RKO (cell line): ENCODE results near the gene YPEL2.

Experiments
- DNase-seq: peaks from one replicate; pipeline ENCODE4 v3.0.0-alpha.2; 2016; ENCODE audit warnings: low spot score

Gene YPEL2

GRCh38 chr17:59330053-59330942, 1.2 kb upstream of the YPEL2 start:
- no peak for DNase-seq

GRCh38 chr17:59331929-59332748, 684 bp downstream of the YPEL2 start:
- no peak for DNase-seq

DNA sequence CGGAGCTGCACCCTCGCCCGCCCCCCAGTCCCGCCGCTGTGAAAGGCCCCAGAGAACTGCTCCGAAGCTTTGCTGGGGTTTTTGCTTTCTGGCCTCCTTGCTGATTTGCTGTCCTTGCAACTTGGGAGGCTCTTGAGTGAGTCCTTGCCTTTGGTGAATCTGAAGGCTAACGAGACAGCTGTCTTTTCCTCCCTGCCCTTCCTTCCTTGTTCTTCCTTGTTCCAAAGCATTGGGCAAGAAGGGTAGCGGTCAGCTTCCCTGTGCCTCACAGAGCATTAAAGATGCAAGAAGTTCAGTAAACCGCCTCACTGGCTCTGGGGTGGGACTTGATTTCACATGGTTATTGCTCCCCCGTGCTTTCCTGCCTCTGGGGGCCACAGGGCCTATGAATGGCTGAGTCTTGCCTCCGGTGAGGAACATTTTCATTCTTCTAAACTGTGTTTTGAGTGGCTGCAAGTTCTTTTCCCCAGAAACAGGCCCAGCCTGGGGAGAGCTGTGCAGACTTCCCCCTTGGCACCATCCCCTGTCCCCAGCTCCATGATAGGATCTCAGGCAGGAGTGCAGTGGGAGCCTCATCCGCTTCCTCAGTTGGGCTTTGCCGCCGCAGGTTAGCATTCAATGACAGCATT, 1.4 kb downstream of the YPEL2 start:
- DNase-seq = peak; percentile 29

DNA sequence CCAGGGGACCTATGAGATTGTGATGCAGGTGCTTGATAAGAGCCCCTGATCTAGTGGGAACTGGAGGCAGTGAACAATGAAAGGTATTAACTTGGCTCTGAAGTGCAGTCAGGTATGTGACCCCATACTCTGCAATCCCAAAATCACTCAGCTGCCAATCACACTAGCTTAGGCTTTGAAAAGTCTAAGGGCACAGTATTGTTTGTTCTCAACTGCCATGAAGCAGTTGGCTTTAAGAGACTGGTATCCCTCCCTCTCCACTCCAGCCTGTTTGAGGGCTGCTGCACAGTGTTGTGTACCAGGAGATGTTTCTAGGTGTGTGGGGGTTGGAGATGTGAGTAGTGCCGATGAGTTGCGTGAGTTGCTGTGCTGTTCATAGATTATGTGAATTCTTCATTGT, 2.4 kb downstream of the YPEL2 start:
- no peak for DNase-seq

- DNase-seq = no peak
Measured at GRCh38 chr17:59335685-59336084, 4.2 kb downstream of the YPEL2 start.

- no peak for DNase-seq
Measured at GRCh38 chr17:59337741-59338299, 6.4 kb downstream of the YPEL2 start.

GRCh38 chr17:59338498-59338897, 7.0 kb downstream of the YPEL2 start:
- no peak for DNase-seq

DNA sequence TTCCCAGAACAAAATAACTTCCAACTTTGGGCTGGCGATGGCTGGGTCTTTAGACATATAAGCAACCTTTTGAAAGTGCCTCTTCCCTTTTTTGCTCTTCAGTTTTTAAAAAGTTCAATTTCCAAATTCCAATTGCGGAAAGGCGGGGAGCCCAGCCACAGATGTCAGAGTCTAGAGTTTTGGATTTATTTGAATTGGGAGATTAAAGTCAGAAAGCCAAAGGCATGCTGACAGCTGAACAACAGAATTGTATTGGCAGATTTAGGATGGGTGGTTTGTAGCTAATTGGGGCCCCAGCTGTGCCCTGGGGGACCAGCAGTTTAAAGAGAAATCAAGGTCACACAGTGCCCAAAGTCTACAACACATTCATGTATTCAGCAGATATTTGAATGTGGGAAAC, 10.5 kb downstream of the YPEL2 start:
- DNase-seq = no peak

- no peak for DNase-seq
Measured at GRCh38 chr17:59342681-59343131, 11.3 kb downstream of the YPEL2 start.

DNA sequence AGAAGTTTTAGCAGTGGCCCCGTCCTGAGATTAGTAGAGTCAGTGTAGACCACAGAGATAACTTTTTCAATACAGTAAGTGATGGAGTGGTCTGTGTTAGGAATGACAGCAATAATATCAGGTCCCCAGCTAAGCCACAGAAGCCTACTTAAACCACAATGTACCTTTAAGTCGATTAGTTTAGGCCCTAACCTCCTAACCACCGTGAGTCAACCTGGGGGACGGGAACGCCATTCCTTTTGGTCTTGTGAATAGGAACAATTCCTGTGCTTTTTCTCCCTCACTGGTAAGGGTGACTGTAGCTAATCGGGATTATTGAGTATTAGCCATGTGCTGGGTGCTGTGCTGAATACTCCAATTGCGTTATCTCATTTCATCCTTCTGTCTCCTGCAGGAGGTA, 14.0 kb downstream of the YPEL2 start:
- DNase-seq = no peak

DNA sequence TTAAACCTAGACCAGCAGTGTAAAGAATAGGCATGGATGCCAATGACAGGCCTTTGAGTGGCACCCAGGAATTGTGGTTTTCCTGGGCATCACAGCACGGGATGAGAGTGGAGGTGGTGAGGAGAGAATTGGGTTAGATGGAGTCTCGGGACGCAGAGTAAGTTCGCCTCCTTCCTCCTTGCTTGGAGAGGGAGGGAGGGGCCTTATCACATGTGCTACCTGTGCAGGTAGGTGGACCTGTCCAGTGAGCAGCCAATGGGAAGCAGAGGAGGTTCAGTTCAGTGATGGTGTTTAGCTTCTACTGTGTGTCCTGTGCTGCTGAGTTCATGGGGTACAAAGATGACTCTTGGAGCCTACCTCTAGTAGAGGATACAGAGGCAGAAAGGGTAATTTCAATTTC, 14.9 kb downstream of the YPEL2 start:
- no peak for DNase-seq

GRCh38 chr17:59346876-59347407, 15.5 kb downstream of the YPEL2 start:
- DNase-seq = no peak

GRCh38 chr17:59347975-59348391, 16.5 kb downstream of the YPEL2 start:
- no peak for DNase-seq

GRCh38 chr17:59349178-59349577, 17.7 kb downstream of the YPEL2 start:
- DNase-seq = no peak

DNA sequence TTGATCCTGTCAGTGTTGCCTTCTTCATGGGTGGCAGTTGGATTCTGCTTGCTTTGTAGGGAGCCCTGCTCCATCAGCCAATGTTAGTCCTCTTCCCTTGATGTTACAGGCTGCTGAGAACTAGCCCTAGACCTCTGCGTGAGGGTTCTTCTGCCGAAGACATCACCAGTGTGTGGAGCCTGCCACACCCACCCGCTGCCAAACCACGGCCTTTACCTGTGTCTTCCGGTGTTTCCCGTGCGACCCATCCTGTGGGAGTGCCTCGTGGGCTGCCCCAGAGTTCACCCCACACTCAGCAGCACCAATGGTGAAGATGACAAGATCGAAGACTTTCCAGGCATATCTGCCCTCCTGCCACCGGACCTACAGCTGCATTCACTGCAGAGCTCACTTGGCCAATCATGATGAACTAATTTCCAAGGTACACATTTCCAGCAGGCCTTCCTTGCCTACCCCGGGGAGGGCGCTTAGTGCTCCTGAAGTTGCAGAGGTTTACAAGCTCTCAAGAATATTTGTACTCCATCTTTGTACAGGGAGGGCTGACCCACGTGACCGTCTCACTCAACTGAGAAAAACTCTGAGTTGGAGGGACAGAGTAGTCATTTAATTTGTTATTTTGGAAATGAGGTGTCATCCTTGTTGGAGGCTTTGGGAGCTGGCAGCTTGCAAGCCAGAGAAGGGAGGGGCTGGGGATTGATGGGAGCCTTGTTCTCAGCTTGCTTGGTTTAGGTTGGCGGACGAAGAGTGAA, 21.8 kb downstream of the YPEL2 start:
- no peak for DNase-seq

DNA sequence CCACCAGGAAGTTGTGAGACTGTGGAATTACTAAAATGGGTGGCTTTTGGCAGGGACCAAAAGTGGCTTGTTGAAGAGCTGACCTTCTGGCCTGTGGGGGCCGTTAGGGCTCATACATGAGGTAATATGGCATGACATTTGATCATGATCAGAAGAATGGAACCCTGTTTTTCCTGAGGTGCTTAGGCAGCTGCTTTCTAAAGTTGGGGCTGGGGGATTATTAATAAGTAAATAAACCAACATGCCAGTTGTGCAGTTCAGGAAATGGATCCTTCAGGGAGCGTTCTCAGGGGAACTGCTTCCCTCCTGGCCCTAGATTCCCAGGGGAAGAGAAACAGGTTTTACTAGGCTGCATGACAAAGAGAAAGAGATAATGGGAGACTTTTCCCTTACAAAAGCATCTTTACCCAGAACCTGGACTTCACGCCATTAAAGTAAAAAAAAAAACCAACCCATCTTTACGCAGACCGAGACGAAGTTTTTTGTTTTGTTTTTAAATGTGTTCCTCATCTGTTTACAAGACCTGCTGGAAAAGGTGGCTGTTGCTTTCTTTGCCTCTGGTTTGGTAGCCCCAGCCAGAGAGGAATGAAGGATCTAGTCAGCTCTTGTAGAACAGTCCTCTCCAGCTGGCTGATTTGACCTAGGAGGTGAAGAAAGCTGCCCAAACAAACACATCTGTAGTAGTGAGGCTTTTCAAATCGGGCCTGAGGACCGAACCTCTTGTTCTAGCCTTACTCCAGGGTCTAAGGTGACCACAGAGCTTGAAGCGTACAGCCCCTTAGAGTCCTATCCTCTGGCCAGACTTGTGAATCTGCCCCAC, 22.7 kb downstream of the YPEL2 start:
- no peak for DNase-seq

- DNase-seq = no peak
Measured at GRCh38 chr17:59355030-59355701, 23.7 kb downstream of the YPEL2 start.

GRCh38 chr17:59355702-59356325, 24.4 kb downstream of the YPEL2 start:
- no peak for DNase-seq

- DNase-seq = no peak
Measured at GRCh38 chr17:59356543-59357218, 25.2 kb downstream of the YPEL2 start.
